NCI-H2081 treated with DMSO at 0.1 percent for 48 hours (cell line): ENCODE measurements around the gene EDN1.
"Not testable (repeated sequence)": the region's sequence is repeated elsewhere in the genome, so short reads cannot be mapped to it uniquely, and the experiment has no call there.

Experiments used
- DNase-seq: peaks from one replicate; lab custom pipeline; 2025; lab: John Stamatoyannopoulos, UW

EDN1 gene

GRCh38 chr6:12325872-12326271 is 35.7 kb downstream of the EDN1 start:
- DNase-seq, result no peak

GRCh38 chr6:12327391-12327790 is 37.2 kb downstream of the EDN1 start:
- no peak for DNase-seq

- no peak for DNase-seq
Observed at GRCh38 chr6:12327988-12328387, 37.8 kb downstream of the EDN1 start.

- DNase-seq, result no peak
Observed at GRCh38 chr6:12328701-12329100, 38.5 kb downstream of the EDN1 start.

- no peak for DNase-seq
Observed at GRCh38 chr6:12331474-12331873, 41.3 kb downstream of the EDN1 start.

- DNase-seq, result no peak
Observed at GRCh38 chr6:12331951-12332749, 42.0 kb downstream of the EDN1 start.

GRCh38 chr6:12332750-12333079 is 42.6 kb downstream of the EDN1 start:
- DNase-seq, result not testable (repeated sequence)

- no peak for DNase-seq
Observed at GRCh38 chr6:12333128-12333527, 43.0 kb downstream of the EDN1 start.

GRCh38 chr6:12334526-12335130 is 44.5 kb downstream of the EDN1 start:
- DNase-seq, result no peak

GRCh38 chr6:12335131-12335527 is 45.0 kb downstream of the EDN1 start:
- DNase-seq, result no peak

GRCh38 chr6:12335717-12336116 is 45.6 kb downstream of the EDN1 start:
- DNase-seq, result no peak

- no peak for DNase-seq
Observed at GRCh38 chr6:12336121-12336971, 46.2 kb downstream of the EDN1 start.

- no peak for DNase-seq
Observed at GRCh38 chr6:12339022-12339421, 48.9 kb downstream of the EDN1 start.

- no peak for DNase-seq
Observed at GRCh38 chr6:12339808-12340487, 49.8 kb downstream of the EDN1 start.

- no peak for DNase-seq
Observed at GRCh38 chr6:12340488-12340818, 50.3 kb downstream of the EDN1 start.

- no peak for DNase-seq
Observed at GRCh38 chr6:12342664-12343063, 52.5 kb downstream of the EDN1 start.

GRCh38 chr6:12343122-12343439 is 52.9 kb downstream of the EDN1 start:
- no peak for DNase-seq

GRCh38 chr6:12343440-12344162 is 53.4 kb downstream of the EDN1 start:
- no peak for DNase-seq

- DNase-seq, result no peak
Observed at GRCh38 chr6:12344296-12344695, 54.1 kb downstream of the EDN1 start.

- no peak for DNase-seq
Observed at GRCh38 chr6:12344961-12345693, 55.0 kb downstream of the EDN1 start.

- no peak for DNase-seq
Observed at GRCh38 chr6:12345694-12346058, 55.5 kb downstream of the EDN1 start.
